Right lobe of liver (tissue), 4 donors: ENCODE results near the gene OR4Q3.
"Not testable (repeated sequence)": the region's sequence is repeated elsewhere in the genome, so short reads cannot be mapped to it uniquely, and the experiment has no call there.

Experiments used
- POLR2A ChIP-seq: fragments of 450-650 bp; IDR thresholded peaks from one replicate; pipeline ENCODE4 v1.6.1; 2017; ENCODE audit warnings: antibody characterized with exemption, mild to moderate bottlenecking
- TF ChIP-seq, protein P1 (sequence below), 4 donors: fragments of 200-600 bp in 3 of 4; fragments of 450-650 bp in 1 of 4; IDR thresholded peaks; one replicate each; pipeline versions ENCODE4 v1.5.1 to v1.8.0; 2016 to 2022; ENCODE audit warnings: antibody characterized with exemption in 4 of 4, mild to moderate bottlenecking in 2 of 4
- donor health status: DM: no; HTN: no; CAD: no.
- donor health status: DM: no; HTN: no; CAD: no.
- donor health status: DM: no; HTN: yes; CAD: no.

- TF ChIP-seq POLR2A = not testable (repeated sequence)
- TF ChIP-seq, protein P1, sequence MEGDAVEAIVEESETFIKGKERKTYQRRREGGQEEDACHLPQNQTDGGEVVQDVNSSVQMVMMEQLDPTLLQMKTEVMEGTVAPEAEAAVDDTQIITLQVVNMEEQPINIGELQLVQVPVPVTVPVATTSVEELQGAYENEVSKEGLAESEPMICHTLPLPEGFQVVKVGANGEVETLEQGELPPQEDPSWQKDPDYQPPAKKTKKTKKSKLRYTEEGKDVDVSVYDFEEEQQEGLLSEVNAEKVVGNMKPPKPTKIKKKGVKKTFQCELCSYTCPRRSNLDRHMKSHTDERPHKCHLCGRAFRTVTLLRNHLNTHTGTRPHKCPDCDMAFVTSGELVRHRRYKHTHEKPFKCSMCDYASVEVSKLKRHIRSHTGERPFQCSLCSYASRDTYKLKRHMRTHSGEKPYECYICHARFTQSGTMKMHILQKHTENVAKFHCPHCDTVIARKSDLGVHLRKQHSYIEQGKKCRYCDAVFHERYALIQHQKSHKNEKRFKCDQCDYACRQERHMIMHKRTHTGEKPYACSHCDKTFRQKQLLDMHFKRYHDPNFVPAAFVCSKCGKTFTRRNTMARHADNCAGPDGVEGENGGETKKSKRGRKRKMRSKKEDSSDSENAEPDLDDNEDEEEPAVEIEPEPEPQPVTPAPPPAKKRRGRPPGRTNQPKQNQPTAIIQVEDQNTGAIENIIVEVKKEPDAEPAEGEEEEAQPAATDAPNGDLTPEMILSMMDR (IDR thresholded peaks at IDR 0.05) = not testable (repeated sequence)
Observed at GRCh38 chr14:19788150-19788549, 44.8 kb downstream of the OR4Q3 start.
